Mammary epithelial cell (primary cell): ENCODE measurements around the gene RAPGEF1.

ENCODE experiments used
- CTCF ChIP-seq, 2 donors: IDR thresholded peaks in 1 of 2; conservative IDR thresholded peaks in 1 of 2; 2 replicates each; pipeline ENCODE4 v1.5.1; 2011 to 2012; ENCODE audit warnings: inconsistent platforms in 2 of 2, low read length in 2 of 2, mild to moderate bottlenecking in 2 of 2, control low read depth in 1 of 2, low read depth in 1 of 2; ENCODE audit not compliant: insufficient read depth in 1 of 2; ENCODE audit errors: extremely low read depth in 1 of 2
- EZH2 ChIP-seq: IDR thresholded peaks from 2 replicates; pipeline ENCODE4 v1.6.1; 2012; ENCODE audit warnings: low read length, inconsistent platforms, borderline replicate concordance

DNA sequence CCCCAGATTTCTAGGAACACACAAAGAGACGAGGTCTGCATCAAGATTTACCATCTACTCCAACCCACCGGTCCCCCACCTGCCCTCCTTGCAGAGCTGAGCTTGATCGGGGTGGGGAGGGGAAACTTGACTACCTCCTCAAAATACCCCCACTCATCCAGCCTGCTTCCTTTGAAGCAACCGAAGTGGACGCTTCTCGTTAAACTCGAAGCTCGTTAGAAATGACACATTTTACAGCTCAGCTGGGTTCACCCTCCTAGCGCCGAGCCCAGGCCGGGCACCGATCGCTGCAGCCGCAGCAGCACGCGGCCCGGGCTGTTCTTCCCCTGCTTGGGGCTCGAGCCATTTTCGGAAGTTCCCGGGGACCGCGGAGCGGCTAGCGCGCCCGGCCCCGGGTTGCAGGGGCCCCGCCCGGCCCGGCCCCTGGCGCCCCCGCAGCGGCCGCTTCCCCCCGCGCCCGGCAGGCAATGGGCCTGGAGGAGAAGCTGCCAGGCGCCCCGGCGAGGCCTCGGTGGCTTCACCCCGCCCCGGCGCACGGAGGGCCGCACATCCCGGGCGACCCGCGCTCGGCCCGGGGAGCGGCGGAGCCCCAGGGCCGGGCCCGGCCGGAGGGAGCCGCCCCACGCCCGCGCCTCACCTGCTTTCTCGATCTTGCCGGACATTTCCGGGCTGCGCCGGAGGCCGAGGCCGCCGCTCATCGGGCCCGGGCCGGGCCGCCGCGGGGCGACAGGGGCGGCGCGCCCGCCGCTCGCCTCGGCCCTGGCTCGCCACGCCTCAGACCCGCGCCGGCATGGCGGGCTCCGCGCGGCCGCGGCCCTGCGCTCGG lies 530 bp downstream of the RAPGEF1 start:
- no peak for TF ChIP-seq CTCF (conservative IDR thresholded peaks at IDR 0.05 in 1 of 2, IDR thresholded peaks at IDR 0.05 in 1 of 2; ENCODE audit: extremely low read depth in 1 of 2, insufficient read depth in 1 of 2, low read depth in 1 of 2, low read length in 2 of 2)
- no peak for TF ChIP-seq EZH2
